ENCODE data around the gene GRIA1. TPM values are rescaled to one million over a fixed set of nuclear protein-coding genes. Genes with fewer than 3 reads are reported as not detected.

GRIA1 gene
- total RNA-seq, 1 experiment from 2014 or later: not detected

GRCh38 chr5:153623751-153624450, 133.4 kb downstream of the GRIA1 start:
- in situ Hi-C loops (cut with HindIII; ENCODE audit: low pct_unique_long_range_greater_than_20kb, low sequenced_read_pairs): no loop called here
- no peak for DNase-seq (ENCODE audit: low read depth)

DNA sequence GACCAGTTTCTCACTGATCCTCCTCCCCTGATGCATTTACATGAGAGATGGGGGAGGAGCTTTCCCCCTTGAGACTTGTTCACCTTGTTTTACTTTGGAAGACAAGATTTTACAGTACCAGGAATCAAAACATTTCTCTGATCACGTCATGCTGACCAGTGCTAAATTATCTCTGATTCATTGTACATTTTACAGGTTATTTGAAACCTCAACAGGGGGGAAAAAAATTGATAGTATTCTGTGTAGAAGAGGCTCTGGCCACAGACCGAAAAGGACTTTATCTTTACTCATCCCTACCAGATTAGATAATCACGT, 133.9 kb downstream of the GRIA1 start:
- no peak for DNase-seq (ENCODE audit: low read depth)
- in situ Hi-C loops (cut with HindIII; ENCODE audit: low pct_unique_long_range_greater_than_20kb, low sequenced_read_pairs): no loop called here

DNA sequence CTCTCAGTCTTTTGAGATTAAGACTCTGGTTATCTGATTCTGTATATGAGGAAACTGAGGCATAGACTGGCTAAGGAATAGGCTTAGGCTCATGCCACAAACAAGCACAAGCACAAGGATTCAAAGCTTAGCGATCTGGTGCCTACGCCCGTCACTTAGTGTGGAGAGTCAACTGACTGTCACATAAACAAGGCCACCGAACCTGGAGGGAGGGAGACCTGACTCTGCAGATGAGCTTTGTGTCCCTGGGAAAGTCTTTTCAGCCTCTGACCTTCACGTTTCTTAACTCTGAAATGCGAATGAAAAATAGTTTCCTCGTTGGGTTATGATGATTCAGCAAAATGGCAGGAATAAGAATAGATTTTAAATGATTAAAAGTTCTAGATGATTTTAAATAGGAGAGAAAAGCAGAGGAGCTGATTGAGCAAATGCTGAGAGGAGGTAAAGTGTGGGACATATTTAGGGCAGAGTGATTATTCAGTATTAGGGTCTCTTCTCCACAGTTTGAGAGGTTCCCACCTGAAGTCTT, 135.4 kb downstream of the GRIA1 start:
- DNase-seq (ENCODE audit: low read depth): no peak
- in situ Hi-C loops (cut with HindIII; ENCODE audit: low pct_unique_long_range_greater_than_20kb, low sequenced_read_pairs): no loop called here

GRCh38 chr5:153626836-153627235, 136.4 kb downstream of the GRIA1 start:
- in situ Hi-C loops (cut with HindIII; ENCODE audit: low pct_unique_long_range_greater_than_20kb, low sequenced_read_pairs): no loop called here
- DNase-seq (ENCODE audit: low read depth): no peak

- DNase-seq (ENCODE audit: low read depth): peak; percentile 33
- in situ Hi-C loops (cut with HindIII; ENCODE audit: low pct_unique_long_range_greater_than_20kb, low sequenced_read_pairs): no loop called here
Observed at GRCh38 chr5:153629027-153629895, 138.8 kb downstream of the GRIA1 start.

DNA sequence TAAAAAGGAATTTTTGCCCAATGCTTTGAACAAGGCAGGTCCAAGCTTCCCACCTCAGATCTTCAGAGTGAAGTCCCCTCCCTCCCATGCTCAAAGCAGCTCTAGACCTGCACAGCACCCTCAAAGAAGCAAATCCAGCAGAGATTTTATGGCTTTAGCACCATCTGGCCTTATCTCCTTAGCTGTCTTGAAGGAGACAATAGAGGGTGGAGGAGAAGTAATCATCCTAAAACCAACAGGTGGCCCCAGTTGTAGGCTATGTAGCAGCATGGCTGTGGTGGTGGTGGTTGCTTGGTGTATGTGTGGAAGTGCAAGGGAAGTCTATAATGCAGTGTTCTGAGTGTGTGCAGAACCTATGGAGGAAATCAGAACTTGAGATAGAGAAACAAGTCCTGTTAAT, 140.1 kb downstream of the GRIA1 start:
- in situ Hi-C loops (cut with HindIII; ENCODE audit: low pct_unique_long_range_greater_than_20kb, low sequenced_read_pairs): no loop called here
- DNase-seq (ENCODE audit: low read depth): no peak

- in situ Hi-C loops (cut with HindIII; ENCODE audit: low pct_unique_long_range_greater_than_20kb, low sequenced_read_pairs): no loop called here
- DNase-seq (ENCODE audit: low read depth): no peak
Observed at GRCh38 chr5:153632748-153633290, 142.3 kb downstream of the GRIA1 start.

DNA sequence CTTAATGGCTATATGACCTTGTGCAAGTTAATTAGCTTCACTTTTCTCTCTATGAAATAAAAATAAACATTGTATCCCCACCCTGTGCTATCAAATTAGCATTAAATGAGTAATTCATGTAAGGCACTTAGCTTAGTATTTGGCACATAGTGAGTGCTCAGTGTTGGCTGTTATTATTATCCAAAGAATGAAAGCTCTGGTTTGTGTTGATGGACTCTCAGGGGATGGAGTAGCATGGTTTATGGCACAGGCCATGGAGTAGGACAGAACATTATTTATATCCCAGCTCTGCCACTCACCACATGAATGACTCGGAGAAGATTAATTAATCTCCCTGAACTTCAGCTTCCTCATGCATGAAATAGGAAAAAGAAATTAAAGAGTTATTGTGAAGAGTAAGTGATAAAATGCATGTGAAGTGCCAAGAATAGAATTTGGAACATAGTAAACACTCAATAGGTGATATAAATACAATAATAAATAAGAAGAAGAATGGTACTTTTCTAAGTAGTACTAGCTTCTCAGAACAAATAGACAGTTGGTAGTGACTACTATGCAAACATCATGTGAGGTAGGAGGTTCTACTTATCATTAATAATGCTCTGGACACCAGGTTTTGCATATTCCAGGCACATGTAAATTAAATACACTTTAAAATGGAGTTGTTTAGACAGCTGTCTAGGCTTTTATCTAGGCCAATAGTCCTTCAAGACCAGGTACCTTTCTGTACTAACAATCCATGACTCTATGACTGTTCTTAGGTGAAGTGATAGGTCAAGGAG, 146.4 kb downstream of the GRIA1 start:
- no peak for DNase-seq (ENCODE audit: low read depth)
- in situ Hi-C loops (cut with HindIII; ENCODE audit: low pct_unique_long_range_greater_than_20kb, low sequenced_read_pairs): no loop called here

GRCh38 chr5:153640293-153640692, 149.8 kb downstream of the GRIA1 start:
- in situ Hi-C loops (cut with HindIII; ENCODE audit: low pct_unique_long_range_greater_than_20kb, low sequenced_read_pairs): no loop called here
- DNase-seq (ENCODE audit: low read depth): no peak

DNA sequence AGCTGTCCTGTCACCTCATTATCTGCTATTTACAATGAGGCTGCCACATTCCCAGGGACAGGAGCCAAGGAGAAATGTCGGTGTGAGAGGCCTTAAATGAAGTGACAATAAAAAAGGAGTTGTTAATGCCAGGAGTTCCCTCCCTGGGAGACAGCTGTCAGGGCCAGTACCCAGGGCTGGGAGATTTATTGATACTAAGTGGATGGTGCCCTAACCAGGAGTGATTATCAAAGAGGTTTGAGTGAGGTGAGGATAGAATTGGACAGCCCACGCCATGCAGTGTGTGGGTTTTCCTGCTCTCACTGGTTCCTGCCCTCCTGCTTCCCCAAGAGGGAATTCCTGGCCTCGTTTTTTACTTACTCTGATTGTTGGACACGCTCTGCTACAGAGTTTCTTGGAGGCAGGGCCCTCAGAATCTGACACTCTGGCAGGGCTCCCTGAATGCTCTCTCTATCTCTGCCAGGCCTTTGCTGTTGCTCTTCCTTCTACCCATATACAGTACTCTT, 150.8 kb downstream of the GRIA1 start:
- no peak for DNase-seq (ENCODE audit: low read depth)
- in situ Hi-C loops (cut with HindIII; ENCODE audit: low pct_unique_long_range_greater_than_20kb, low sequenced_read_pairs): no loop called here

DNA sequence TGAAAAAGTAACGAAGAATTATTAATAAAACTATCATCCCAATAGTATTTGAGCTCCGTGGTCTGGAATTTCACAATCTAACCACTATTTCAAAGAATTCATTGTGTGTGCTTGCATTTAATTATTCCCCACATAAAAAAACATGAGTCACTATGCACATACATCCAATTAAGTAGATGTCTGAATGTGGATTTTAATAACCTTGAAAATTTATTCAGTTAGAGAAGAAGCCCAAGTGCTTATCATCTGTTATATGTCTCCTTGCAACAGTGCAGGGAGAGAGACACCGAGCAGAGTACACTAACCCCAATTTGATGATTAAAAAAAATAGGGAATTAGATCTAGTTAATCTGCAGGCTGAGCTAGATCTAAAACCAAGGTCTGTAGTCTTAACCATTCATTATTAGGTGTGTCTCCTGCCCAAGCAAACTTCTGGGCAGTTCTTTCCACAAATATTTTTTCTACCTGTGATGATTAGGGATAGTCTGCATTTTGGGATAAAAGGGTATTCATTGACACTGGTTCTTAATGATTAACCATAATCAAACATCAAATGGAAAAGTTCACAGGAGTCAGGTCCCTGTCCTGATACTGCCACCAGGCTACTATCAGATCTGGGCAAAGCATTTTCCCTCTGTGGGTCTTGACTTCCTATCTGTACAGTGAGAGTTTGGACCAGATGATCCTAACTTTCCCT, 164.2 kb downstream of the GRIA1 start:
- in situ Hi-C loops (cut with HindIII; ENCODE audit: low pct_unique_long_range_greater_than_20kb, low sequenced_read_pairs): no loop called here
- DNase-seq (ENCODE audit: low read depth): no peak

DNA sequence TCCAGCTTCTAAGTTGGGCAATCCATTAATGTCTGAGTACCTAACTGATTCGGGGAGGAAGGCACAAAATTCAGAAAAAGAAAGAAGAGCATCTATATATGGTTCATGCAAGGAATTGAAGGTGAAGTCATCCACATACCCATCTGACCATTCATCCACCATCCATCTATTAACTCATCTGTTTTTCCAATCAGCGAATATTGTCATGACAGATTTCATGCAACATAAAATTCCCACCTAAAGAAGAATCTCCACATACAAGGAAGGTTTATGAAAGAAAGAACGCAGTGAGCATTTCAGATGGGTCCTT, 164.7 kb downstream of the GRIA1 start:
- in situ Hi-C loops (cut with HindIII; ENCODE audit: low pct_unique_long_range_greater_than_20kb, low sequenced_read_pairs): no loop called here
- DNase-seq (ENCODE audit: low read depth): no peak

DNA sequence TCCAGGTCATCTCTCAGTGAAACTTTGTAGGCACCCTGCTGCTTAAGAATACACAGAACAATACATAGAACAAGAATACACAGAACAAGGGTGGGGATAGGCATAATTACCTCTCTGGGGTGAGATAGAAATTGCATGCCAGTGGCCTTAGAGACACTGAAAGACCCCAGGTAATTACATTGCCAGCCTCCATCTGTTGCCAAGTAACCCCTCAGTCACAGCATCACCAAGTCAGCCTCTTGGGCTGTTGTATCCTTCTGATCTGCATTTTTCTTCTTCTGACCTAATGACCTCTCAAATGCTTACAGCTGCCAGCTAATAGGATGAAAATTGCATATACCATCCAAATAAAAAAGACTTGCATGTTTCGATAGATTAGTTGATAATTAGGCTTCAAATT, 167.7 kb downstream of the GRIA1 start:
- DNase-seq (ENCODE audit: low read depth): no peak
- in situ Hi-C loops (cut with HindIII; ENCODE audit: low pct_unique_long_range_greater_than_20kb, low sequenced_read_pairs): no loop called here

DNA sequence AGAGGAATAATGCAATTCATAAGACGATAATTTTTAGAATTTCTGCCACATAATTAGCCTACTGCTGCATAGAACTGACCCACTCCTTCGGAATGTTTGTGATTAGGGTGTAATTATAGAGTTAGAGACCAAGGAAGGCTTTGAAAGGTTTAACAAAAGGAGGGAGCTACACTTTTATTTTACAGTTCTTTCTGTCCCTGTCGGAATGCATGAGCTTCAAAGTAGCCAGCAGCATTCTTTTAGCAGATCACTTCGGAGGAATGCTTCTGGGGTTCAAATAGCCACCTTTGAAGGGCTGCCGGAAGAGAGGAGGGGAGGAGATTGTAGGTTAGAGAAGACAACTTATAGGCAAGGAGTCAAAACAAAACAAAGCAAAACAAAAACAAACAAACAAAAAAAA, 168.1 kb downstream of the GRIA1 start:
- in situ Hi-C loops (cut with HindIII; ENCODE audit: low pct_unique_long_range_greater_than_20kb, low sequenced_read_pairs): no loop called here
- DNase-seq (ENCODE audit: low read depth): no peak

DNA sequence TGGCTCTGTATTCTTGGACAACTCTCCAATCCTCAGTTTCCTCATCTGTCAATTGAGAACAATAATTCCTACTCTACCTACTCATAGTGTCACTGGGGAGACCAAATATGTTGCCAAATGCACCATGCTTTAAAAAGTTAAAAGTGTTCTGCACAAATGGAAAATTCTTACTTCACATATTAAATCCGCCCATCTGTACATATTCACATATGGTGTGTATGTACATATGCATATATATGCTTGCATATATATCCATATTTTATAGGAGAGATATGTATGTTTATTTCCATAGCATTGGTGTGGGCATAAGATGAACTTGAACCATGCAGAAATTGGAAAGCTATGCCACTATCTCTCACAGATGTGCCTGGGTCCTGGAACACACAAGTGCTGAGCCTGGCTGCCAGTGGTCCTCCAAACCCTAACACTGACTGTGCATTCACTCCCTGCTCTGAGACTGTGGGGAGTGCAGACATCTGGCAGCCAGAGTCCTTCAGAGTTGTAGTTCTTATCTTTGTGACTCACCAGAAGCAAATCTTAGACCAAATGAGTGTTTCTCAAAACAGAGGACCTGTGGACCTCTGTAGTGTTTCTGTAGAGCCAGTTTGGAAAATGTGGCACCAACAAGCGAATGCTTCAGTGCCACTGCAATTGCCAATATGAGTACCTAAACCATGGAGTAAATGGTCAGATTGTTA, 168.7 kb downstream of the GRIA1 start:
- no peak for DNase-seq (ENCODE audit: low read depth)
- in situ Hi-C loops (cut with HindIII; ENCODE audit: low pct_unique_long_range_greater_than_20kb, low sequenced_read_pairs): no loop called here

DNA sequence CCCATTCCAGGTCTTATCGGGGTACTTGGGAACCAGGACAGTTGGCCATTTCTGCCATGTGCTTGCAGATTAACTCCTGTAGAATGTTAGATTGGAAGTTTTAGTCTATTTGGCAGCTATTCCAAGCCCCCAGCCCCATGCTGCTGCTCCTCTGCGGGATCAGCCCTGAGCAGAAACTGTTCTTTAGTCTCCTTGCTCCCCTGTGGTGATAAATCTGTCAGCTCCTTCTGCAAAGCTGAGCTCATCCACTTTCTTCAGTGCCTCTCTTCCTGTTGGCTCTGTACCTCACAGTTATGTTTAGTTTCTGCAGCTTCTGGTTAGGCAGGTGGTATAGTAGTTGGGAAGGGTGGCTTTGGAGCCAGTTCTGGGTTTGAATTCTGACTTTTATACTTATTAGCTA, 170.4 kb downstream of the GRIA1 start:
- no peak for DNase-seq (ENCODE audit: low read depth)

GRCh38 chr5:153661897-153662296, 171.4 kb downstream of the GRIA1 start:
- in situ Hi-C loops (cut with HindIII; ENCODE audit: low pct_unique_long_range_greater_than_20kb, low sequenced_read_pairs): no loop called here
- no peak for DNase-seq (ENCODE audit: low read depth)

More for the DNA sequence above, 170.4 kb downstream of the GRIA1 start:
- in situ Hi-C loops (cut with HindIII; ENCODE audit: low pct_unique_long_range_greater_than_20kb, low sequenced_read_pairs): no loop called here

- no peak for DNase-seq (ENCODE audit: low read depth)
- in situ Hi-C loops (cut with HindIII; ENCODE audit: low pct_unique_long_range_greater_than_20kb, low sequenced_read_pairs): no loop called here
Observed at GRCh38 chr5:153670101-153670500, 179.6 kb downstream of the GRIA1 start.
